OCI-LY7 (cell line): ENCODE data around the gene CDKN2B-AS1.

Experiments used
- EZH2phosphoT487 ChIP-seq: fragments of 200-600 bp; sonication (generic); IDR thresholded peaks from 2 replicates; pipeline ENCODE4 v1.6.1; 2018; ENCODE audit warnings: low read depth, borderline replicate concordance, mild to moderate bottlenecking, mixed run types, antibody characterized with exemption, low read length, moderate library complexity, mixed read lengths
- TF ChIP-seq, protein P1 (sequence below): fragments of 200-600 bp; sonication (generic); conservative IDR thresholded peaks from 2 replicates; pipeline ENCODE4 v1.5.1; 2014; ENCODE audit warnings: mild to moderate bottlenecking, antibody characterized with exemption, low read length, moderate library complexity, mixed read lengths

DNA sequence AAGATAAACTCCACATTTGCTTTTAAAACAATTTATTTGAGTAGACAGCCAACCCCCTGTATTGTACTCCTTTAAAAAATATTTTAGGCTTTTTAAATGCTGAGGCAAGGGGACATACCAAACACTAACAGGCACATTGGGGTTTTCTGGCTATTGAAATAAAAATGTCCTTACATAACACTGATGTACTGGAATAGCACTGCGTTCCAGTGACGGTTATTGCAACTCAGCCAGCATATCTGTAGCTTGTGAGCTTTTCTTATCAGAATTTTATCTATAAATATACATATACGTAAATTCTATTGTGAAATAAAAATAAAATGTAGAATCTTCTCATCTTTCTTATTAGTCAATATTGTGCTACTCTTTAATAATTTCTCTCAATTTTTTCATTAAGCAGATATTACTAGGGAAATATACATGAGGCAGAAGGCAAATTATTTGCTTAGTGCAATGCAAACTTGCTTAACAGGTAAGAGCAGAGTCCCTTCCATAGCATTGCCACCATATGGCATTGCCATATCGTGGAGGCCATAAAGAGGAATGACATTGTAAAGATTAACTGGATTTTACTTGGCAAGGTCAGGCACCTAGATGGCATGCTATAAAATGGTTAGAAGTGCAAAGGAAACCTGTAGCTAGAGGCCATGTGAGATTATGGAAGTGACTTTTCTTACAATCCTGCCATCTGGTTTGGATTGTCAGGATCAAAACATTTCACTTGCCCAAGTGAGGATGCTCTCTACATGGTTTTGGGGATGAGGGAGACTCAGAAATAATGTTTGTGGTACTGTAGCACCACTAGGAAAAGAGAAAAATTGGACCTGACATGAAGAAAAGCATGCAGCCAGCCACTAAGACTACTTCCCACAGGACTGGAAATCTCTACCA lies 109.3 kb downstream of the CDKN2B-AS1 start:
- TF ChIP-seq, protein P1, sequence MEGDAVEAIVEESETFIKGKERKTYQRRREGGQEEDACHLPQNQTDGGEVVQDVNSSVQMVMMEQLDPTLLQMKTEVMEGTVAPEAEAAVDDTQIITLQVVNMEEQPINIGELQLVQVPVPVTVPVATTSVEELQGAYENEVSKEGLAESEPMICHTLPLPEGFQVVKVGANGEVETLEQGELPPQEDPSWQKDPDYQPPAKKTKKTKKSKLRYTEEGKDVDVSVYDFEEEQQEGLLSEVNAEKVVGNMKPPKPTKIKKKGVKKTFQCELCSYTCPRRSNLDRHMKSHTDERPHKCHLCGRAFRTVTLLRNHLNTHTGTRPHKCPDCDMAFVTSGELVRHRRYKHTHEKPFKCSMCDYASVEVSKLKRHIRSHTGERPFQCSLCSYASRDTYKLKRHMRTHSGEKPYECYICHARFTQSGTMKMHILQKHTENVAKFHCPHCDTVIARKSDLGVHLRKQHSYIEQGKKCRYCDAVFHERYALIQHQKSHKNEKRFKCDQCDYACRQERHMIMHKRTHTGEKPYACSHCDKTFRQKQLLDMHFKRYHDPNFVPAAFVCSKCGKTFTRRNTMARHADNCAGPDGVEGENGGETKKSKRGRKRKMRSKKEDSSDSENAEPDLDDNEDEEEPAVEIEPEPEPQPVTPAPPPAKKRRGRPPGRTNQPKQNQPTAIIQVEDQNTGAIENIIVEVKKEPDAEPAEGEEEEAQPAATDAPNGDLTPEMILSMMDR, result no peak
- no peak for TF ChIP-seq EZH2phosphoT487
